HG02885 (cell line): ENCODE results near the gene RRAS2.
"Not testable (repeated sequence)": the region's sequence is repeated elsewhere in the genome, so short reads cannot be mapped to it uniquely, and the experiment has no call there.

Experiments
- ATAC-seq: cut with Tn5 transposase; IDR thresholded peaks from one replicate; pipeline ENCODE4 v1.9.1; 2021; ENCODE audit warnings: mild to moderate bottlenecking; ENCODE audit not compliant: unreplicated experiment, poor library complexity

Gene RRAS2

GRCh38 chr11:14358729-14359439, at the start of gene RRAS2:
RRAS2 (minus strand) TSS chr11:14359183; CDS start chr11:14358870, 313 bp downstream.
- peak; percentile 89 for ATAC-seq

GRCh38 chr11:14408612-14409011, 49.6 kb upstream of the RRAS2 start:
- no peak for ATAC-seq

GRCh38 chr11:14406116-14406515, 47.1 kb upstream of the RRAS2 start:
- ATAC-seq, result not testable (repeated sequence)

GRCh38 chr11:14403528-14403927, 44.5 kb upstream of the RRAS2 start:
- not testable (repeated sequence) for ATAC-seq

GRCh38 chr11:14399087-14399486, 40.1 kb upstream of the RRAS2 start:
- ATAC-seq, result no peak

DNA sequence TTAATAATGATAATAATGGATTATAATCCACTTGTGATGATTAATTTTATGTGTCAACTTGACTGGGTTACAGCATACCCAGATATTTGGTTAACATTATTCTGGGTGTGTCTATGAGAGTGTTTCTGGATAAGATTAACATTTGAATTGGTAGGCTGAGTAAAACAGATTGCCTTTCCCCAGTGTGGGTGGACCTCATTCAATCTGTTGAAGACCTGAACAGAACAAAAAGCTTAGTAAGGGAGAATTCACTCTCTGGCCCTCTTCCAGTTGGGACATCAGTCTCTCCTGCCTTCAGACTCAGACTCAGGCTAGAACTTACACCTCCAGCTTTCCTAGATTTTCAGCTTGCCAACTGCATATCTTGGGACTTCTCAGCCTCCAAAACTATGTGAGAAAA, 37.3 kb upstream of the RRAS2 start:
- ATAC-seq, result no peak

GRCh38 chr11:14393889-14394288, 34.9 kb upstream of the RRAS2 start:
- ATAC-seq, result no peak

DNA sequence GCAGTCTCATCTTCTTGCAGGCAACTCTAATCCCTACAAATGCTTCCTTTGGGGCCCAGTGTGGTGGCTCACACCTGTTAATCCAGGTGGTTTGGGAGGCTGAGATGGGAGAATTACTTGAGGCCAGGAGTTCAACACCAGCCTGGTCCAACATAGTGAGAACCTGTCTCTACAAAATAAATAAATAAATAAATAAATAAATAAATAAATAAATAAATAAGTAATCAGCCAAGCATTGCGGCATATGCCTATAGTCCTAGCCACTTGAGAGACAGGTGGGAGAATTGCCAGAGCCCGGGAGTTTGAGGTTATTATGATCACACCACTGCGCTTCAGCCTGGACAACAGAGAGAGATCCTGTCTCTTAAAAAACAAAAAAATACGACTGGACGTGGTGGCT, 34.1 kb upstream of the RRAS2 start:
- no peak for ATAC-seq

DNA sequence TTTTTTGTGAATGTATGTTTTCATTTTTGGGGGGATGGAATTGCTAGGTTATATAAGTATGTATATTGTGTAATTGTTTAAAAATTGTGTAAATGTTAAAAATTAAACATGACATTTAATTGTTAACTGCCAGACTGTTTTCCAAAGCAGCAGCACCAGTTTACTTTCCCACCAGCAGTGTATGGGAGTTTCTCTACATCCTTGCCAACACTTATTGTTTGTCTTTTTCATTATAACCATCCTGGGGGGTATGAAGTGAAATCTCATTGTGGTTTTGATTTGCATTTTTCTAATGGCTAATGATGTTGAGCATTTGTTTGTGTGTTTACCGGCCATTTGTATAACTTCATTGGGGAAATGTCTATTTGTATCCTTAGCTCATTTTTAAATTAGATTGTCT, 31.7 kb upstream of the RRAS2 start:
- no peak for ATAC-seq

- no peak for ATAC-seq
These were observed 29.4 kb upstream of the RRAS2 start for GRCh38 chr11:14388352-14388751.

DNA sequence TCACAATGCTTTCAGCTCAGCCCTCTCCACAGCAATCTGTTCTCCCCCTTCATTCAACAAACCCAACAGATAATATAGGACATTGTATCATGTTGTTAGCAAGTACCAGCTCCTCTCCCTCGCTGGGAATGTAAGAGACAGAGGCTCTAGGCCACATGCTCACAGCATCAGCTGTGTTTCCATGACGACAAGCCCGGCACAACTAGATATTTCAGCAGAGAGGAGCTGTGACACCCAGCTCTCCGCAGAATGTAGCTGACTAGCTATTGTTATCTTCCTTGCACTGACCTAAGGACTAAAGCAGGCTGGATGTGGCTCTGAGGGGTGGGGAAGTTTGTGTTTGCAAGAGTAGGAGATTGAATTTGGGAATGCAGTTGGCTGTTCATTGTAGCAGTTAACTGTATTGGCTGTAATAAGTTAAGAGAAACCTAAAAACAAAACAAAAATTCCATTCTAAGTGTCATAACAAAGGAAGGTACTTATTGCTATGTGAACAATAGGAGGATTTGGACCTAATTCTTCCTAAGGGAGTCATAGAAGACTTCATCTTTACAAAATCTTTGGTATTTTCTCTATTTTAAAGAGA, 28.0 kb upstream of the RRAS2 start:
- no peak for ATAC-seq

- no peak for ATAC-seq
These were observed 27.1 kb upstream of the RRAS2 start for GRCh38 chr11:14386081-14386480.

DNA sequence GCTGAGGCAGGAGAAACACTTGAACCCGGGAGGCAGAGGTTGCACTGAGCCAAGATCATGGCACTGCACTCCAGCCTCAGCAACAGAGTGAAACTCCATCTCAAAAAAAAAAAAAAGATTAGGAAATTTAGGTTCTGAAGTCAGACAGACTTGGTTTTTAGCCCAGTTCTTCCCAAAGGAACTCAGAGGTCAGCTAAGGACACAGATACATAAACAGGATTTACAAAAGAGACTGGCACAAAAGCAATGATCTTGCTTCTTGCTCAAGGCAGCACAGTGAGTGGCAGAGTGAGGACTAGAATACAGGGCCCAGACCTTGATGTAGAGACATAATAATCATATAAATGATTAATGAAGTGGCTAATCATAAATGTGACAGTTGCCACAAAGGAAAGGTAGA, 25.4 kb upstream of the RRAS2 start:
- no peak for ATAC-seq

DNA sequence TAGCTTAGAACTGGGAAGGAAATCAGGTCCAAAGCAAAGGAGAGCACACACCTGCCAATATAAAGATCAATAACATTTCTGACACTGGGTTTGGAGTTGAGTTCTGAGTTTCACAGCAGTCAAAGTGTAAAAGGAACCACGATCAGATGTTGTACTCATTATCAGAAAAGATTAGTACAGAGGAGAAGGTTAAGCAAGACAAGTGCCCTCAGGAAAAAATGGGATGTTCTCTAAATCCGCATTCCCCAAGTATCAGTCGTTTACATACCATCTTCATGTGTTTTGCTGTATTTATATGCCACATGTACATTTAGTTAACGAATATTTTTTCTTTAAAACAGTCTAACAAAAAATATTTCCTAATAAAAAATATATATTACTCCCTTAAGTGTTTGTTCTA, 23.0 kb upstream of the RRAS2 start:
- no peak for ATAC-seq

DNA sequence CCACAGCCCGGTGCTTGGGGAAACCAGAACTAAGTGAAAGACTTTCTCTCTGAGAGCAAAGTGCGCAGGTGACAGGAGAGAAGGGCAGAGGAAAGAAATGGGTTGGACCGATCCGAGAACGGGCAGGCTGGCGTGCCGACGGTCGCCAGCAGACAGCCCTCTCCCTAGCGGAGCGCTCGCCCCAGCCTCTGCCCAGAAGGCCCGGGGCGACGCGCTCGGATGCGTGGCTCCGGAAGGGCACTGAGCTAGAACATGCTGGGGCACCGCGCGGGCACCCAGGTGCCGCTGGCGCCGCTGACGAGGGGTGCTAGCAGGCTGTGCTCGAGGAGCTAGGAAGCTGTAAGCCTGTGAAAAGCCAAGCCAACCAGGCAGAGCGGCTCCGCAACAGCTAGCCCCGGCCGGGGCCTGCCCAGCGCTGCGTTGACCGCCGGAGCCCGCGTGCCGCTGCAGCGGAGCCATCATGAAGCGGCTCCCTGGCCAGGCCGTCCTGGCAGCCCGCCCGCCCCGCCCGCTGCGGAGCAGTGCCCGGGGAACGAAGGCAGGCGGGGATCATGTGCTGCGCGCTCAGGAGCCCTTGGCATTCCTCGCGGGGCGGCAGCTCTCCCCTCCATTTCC, 22.1 kb upstream of the RRAS2 start:
- ATAC-seq, result peak; percentile 68

DNA sequence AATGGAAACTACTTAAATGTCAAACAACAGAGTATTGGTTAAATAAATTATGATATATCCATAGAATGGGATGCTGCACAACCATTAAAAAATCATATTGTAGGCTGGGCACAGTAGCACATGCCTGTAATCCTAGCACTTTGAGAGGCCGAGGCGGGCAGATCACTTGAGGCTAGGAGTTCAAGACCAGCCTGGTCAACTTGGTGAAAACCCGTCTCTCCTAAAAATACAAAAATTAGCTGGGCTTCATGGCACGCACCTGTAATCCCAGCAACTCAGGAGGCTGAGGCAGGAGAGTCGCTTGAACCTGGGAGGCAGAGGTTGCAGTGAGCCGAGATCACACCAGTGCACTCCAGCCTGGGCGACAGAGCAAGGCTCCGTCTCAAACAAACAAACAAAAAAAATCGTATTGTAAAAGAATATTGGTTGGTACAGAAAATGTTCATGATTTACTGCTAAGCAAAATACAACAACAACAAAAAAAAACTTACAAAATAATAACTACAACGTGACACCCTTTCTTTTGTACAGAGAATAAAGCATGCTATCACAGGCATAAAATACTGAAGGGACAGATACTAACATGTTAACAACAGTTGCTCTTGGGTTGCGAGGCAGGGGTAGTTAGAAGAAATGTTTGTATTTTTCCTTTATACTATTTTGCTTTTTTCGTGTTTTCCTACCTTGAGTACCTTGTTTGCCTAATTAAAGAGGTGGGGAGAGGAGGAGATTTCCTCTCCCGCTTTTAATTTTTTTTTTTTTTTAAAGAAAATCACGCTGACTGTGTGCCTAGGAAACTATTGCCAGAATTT, 21.3 kb upstream of the RRAS2 start:
- ATAC-seq, result no peak

GRCh38 chr11:14378171-14378570, 19.2 kb upstream of the RRAS2 start:
- no peak for ATAC-seq

DNA sequence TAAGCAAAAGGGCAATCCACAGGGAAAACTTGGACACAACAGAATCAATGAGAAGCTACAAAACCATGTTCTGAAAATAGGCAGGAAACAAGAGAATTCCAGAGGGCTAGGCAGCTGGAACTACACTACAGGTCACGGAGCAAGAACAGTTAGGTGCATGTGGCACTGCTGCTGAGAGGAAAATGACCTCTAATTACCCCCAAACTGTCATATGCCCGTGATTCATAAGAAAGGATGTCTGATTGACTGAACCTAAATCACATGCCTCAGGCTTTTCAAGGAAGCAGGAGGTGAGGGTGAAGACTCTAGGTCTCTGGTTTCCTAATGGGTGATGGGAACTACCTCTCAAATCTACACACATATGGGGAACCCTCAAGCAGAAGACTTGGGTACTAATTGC, 17.9 kb upstream of the RRAS2 start:
- ATAC-seq, result no peak

- ATAC-seq, result no peak
These were observed 16.2 kb upstream of the RRAS2 start for GRCh38 chr11:14374922-14375830.
